Esophagus squamous epithelium (tissue), 5 donors: ENCODE data around the gene SNAP29. TPM values are rescaled to one million over a fixed set of nuclear protein-coding genes. Genes with fewer than 3 reads are reported as not detected.
"Not testable (repeated sequence)": the region's sequence is repeated elsewhere in the genome, so short reads cannot be mapped to it uniquely, and the experiment has no call there.

Experiments used
- DNase-seq: peaks from one replicate; lab custom pipeline; 2025; lab: John Stamatoyannopoulos, UW
- H3K27ac ChIP-seq, 4 donors: fragments of 200-600 bp; sonication (generic); one replicate each; pipeline ENCODE4 v1.5.1; 2016 to 2019; ENCODE audit warnings: mild to moderate bottlenecking in 1 of 4
- H3K27me3 ChIP-seq, 4 donors: fragments of 200-600 bp; sonication (generic); 1 replicate in 3 of 4; 2 replicates in 1 of 4; pipeline versions ENCODE4 v1.5.1 to v1.6.0; 2017 to 2021; ENCODE audit warnings: antibody characterized with exemption in 1 of 4
- H3K36me3 ChIP-seq, 3 donors: fragments of 200-600 bp; sonication (generic); one replicate each; pipeline ENCODE4 v1.5.1; 2016 to 2019
- H3K4me1 ChIP-seq, 3 donors: fragments of 200-600 bp; sonication (generic); one replicate each; pipeline ENCODE4 v1.5.1; 2017 to 2019
- H3K4me3 ChIP-seq, 4 donors: fragments of 200-600 bp; sonication (generic); 1 replicate in 3 of 4; 2 replicates in 1 of 4; pipeline ENCODE4 v1.5.1; 2016 to 2019; ENCODE audit warnings: mild to moderate bottlenecking in 2 of 4, moderate library complexity in 1 of 4
- H3K9me3 ChIP-seq, 3 donors: fragments of 200-600 bp; sonication (generic); one replicate each; pipeline ENCODE4 v1.5.1; 2016 to 2019
- CTCF ChIP-seq, 6 experiments: fragments of 450-650 bp in 4 of 6; fragments of 200-600 bp in 2 of 6; sonication (generic) in 2 of 6; IDR thresholded peaks; one replicate each; pipeline ENCODE4 v1.5.1; 2016 to 2019; ENCODE audit warnings: antibody characterized with exemption in 6 of 6, mild to moderate bottlenecking in 4 of 6, moderate library complexity in 4 of 6
- POLR2A ChIP-seq, 4 donors: fragments of 450-650 bp; IDR thresholded peaks; one replicate each; pipeline ENCODE4 v1.6.1; 2017; ENCODE audit warnings: antibody characterized with exemption in 4 of 4, mild to moderate bottlenecking in 4 of 4, moderate library complexity in 3 of 4
- WGBS, 2 donors: methylation state at CpG; one replicate each; pipeline ENCODE4 v1.1.5; 2018; 5-methylcytosine and 5-hydroxymethylcytosine counted together
- intact Hi-C: fragments of 100-400 bp; cut with DNase I; formaldehyde crosslinking; loops from one replicate; pipeline ENCODE4 v1.15.0; 2022
- total RNA-seq, 4 donors: library from RNA; depleted of rRNA; stranded (reverse); fragments of >200 nt; gene quantifications; one replicate each; pipeline ENCODE4 v1.1.0, GENCODE V29; 2016
- donor health status: DM: yes; HTN: yes; CAD: no.

SNAP29 gene
- total RNA-seq, 4 donors from 2014 or later = 13.0 to 19.6 (median 17.1) TPM

- 83 to 84% methylated on average over 4 of the region's 4 CpGs for WGBS, 2 donors
- Histone ChIP-seq H3K36me3 (peaks cover 0 to 6% (median 0%) of the 10 kb centered on the region in 3 donors), H3K4me3 (no peak overlapping the region), H3K9me3 (no peaks in the 10 kb centered on the region), H3K4me1 (peaks cover 0 to 73% (median 24%) of the 10 kb centered on the region in 3 donors), H3K27ac (no peak overlapping the region), H3K27me3 (no peaks in the 10 kb centered on the region)
- intact Hi-C loops = no loop called here
- DNase-seq = no peak
- TF ChIP-seq POLR2A (IDR thresholded peaks at IDR 0.05) (no peak), CTCF (IDR thresholded peaks at IDR 0.05) (no peak)
These were observed 69.2 kb downstream of the SNAP29 start for GRCh38 chr22:20927940-20928572.

GRCh38 chr22:20928573-20928967 is 69.8 kb downstream of the SNAP29 start:
- 78 to 90% methylated on average over 4 of the region's 4 CpGs for whole genome bisulfite sequencing, 2 donors
- Histone ChIP-seq H3K4me1 (peaks cover 0 to 71% (median 23%) of the 10 kb centered on the region in 3 donors), H3K9me3 (no peaks in the 10 kb centered on the region), H3K4me3 (no peak overlapping the region), H3K36me3 (peaks cover 0 to 10% (median 0%) of the 10 kb centered on the region in 3 donors), H3K27ac (no peak overlapping the region), H3K27me3 (no peaks in the 10 kb centered on the region)
- TF ChIP-seq POLR2A (IDR thresholded peaks at IDR 0.05) (no peak), CTCF (IDR thresholded peaks at IDR 0.05) (no peak)
- intact Hi-C loops = no loop called here
- no peak for DNase-seq

- intact Hi-C loops = no loop called here
- H3K4me1 ChIP-seq = peaks cover 1 to 64% (median 23%) of the 10 kb centered on the region in 3 donors
- WGBS, 2 donors = 89 to 93% methylated on average over 1 of the region's 1 CpG
- H3K27me3 ChIP-seq = no peaks in the 10 kb centered on the region
- TF ChIP-seq POLR2A (IDR thresholded peaks at IDR 0.05) (no peak), CTCF (IDR thresholded peaks at IDR 0.05) (no peak)
- DNase-seq = no peak
- H3K36me3 ChIP-seq = peaks cover 0 to 21% (median 0%) of the 10 kb centered on the region in 3 donors
- no peaks in the 10 kb centered on the region for H3K9me3 ChIP-seq
- no peak overlapping the region for H3K4me3 ChIP-seq
- H3K27ac ChIP-seq = no peak overlapping the region
These were observed 71.2 kb downstream of the SNAP29 start for GRCh38 chr22:20930004-20930403.

GRCh38 chr22:20930435-20930834 is 71.6 kb downstream of the SNAP29 start:
- DNase-seq, H3K27ac ChIP-seq, H3K4me3 ChIP-seq, intact Hi-C loops, H3K27me3 ChIP-seq, H3K9me3 ChIP-seq: not testable (repeated sequence)
- Histone ChIP-seq H3K36me3 (peaks cover 0 to 25% (median under 1%) of the 10 kb centered on the region in 3 donors), H3K4me1 (peaks cover 3 to 64% (median 26%) of the 10 kb centered on the region in 3 donors)
- WGBS, 2 donors = 91 to 99% methylated on average over 12 of the region's 12 CpGs

- Histone ChIP-seq H3K36me3 (peaks cover 0 to 33% (median 6%) of the 10 kb centered on the region in 3 donors), H3K27me3 (no peaks in the 10 kb centered on the region), H3K4me3 (no peak overlapping the region), H3K4me1 (peaks cover 3 to 64% (median 30%) of the 10 kb centered on the region in 3 donors), H3K27ac (no peak overlapping the region), H3K9me3 (no peaks in the 10 kb centered on the region)
- no peak for DNase-seq
- intact Hi-C loops = no loop called here
- TF ChIP-seq POLR2A (IDR thresholded peaks at IDR 0.05) = no peak
- TF ChIP-seq CTCF (IDR thresholded peaks at IDR 0.05) = no peak
- WGBS, 2 donors = 80 to 85% methylated on average over 4 of the region's 4 CpGs
These were observed 72.4 kb downstream of the SNAP29 start for GRCh38 chr22:20931126-20931654.
